H1 (cell line): ENCODE measurements around the gene FBN1. TPM values are rescaled to one million over a fixed set of nuclear protein-coding genes. Genes with fewer than 3 reads are reported as not detected.

Experiments
- ATF2 ChIP-seq: IDR thresholded peaks from 2 replicates; pipeline ENCODE4 v1.6.1; 2012; ENCODE audit warnings: low read length, inconsistent platforms
- CBX8 ChIP-seq: fragments of 300-800, 300-1000 bp; sonication (generic); IDR thresholded peaks from 2 replicates; pipeline ENCODE4 v1.7.1; 2016; ENCODE audit warnings: low read depth, low read length, borderline replicate concordance
- CHD7 ChIP-seq: fragments of 300-600 bp; sonication (generic); IDR thresholded peaks from 2 replicates; pipeline ENCODE4 v1.7.1; 2012; ENCODE audit warnings: low read length, moderate library complexity, mild to moderate bottlenecking, inconsistent platforms; ENCODE audit not compliant: insufficient replicate concordance
- EP300 ChIP-seq, 2 experiments: IDR thresholded peaks; 1 replicate in 1 of 2; 2 replicates in 1 of 2; pipeline ENCODE4 v1.6.1; 2011 to 2012; ENCODE audit warnings: low read depth in 2 of 2, low read length in 2 of 2, mild to moderate bottlenecking in 2 of 2, borderline replicate concordance in 1 of 2, inconsistent platforms in 1 of 2, moderate library complexity in 1 of 2
- KDM1A ChIP-seq: fragments of 200-600, 300-600 bp; sonication (generic); IDR thresholded peaks from 2 replicates; pipeline ENCODE4 v1.7.1; 2016; ENCODE audit warnings: mild to moderate bottlenecking, low read length, borderline replicate concordance
- KDM5A ChIP-seq: fragments of 200-600 bp; IDR thresholded peaks from 2 replicates; pipeline ENCODE4 v1.7.1; 2012; ENCODE audit warnings: mild to moderate bottlenecking, low read length, inconsistent platforms, mixed read lengths
- NANOG ChIP-seq: IDR thresholded peaks from 2 replicates; pipeline ENCODE4 v1.6.1; 2011; ENCODE audit warnings: low read length, low read depth, mild to moderate bottlenecking, inconsistent platforms; ENCODE audit not compliant: insufficient read depth, poor library complexity, severe bottlenecking
- RFX5 ChIP-seq: IDR thresholded peaks from 2 replicates; pipeline ENCODE4 v1.6.1; 2011; ENCODE audit warnings: low read depth, low read length, improper control_type of control experiment, borderline replicate concordance
- RXRA ChIP-seq: IDR thresholded peaks from 2 replicates; pipeline ENCODE4 v1.6.1; 2011; ENCODE audit warnings: low read depth, mild to moderate bottlenecking, low read length, moderate library complexity; ENCODE audit not compliant: insufficient read depth
- SP1 ChIP-seq: IDR thresholded peaks from 2 replicates; pipeline ENCODE4 v1.6.1; 2011; ENCODE audit warnings: low read depth, low read length
- polyA plus RNA-seq, 7 experiments: library from polyadenylated mRNA; depleted of rRNA in 3 of 7; stranded (reverse) in 5 of 7; unstranded in 2 of 7; fragments of >200 nt in 5 of 7; fragments of 200-250 nt in 2 of 7; gene quantifications; 1 replicate in 5 of 7; 2 replicates in 1 of 7; 4 replicates in 1 of 7; pipeline versions ENCODE4 v1.2.1 to v1.2.3, GENCODE V29; 2011 to 2013; ENCODE audit warnings: missing spikeins in 2 of 7, mixed read lengths in 2 of 7
- total RNA-seq: library from RNA; stranded (reverse); fragmentation: NEBNext Ultra II Directional; extraction: Animal tissue kit (Norgen Biotek cat#: 25700); gene quantifications from 2 replicates; pipeline ENCODE4 v1.2.1, GENCODE V29; 2021

The FBN1 gene
- total and polyA plus RNA-seq, 2 of the 8 experiments (the other 6 are each of a cell fraction or from before 2014, with no cell fraction given): 3.0 to 4.0 TPM

GRCh38 chr15:48679952-48680351 lies 34.4 kb upstream of the FBN1 start (continued):
- no peak for TF ChIP-seq CHD7
- TF ChIP-seq KDM5A: no peak
- TF ChIP-seq EP300 (IDR thresholded peaks at IDR 0.05; ENCODE audit: borderline replicate concordance in 1 of 2, low read depth in 2 of 2, low read length in 2 of 2): no peak
- TF ChIP-seq KDM1A: no peak
- no peak for TF ChIP-seq ATF2
- no peak for TF ChIP-seq SP1
- TF ChIP-seq CBX8: no peak
- TF ChIP-seq NANOG: no peak
- no peak for TF ChIP-seq RFX5
- no peak for TF ChIP-seq RXRA
